Thyroid gland (tissue), 4 donors: ENCODE data around the gene FBXO2. TPM values are rescaled to one million over a fixed set of nuclear protein-coding genes. Genes with fewer than 3 reads are reported as not detected.

Source experiments
- DNase-seq, 2 donors: peaks; one replicate each; pipeline ENCODE4 v3.0.0-alpha.2; 2019
- H3K27ac ChIP-seq, 3 donors: fragments of 200-600 bp; sonication (generic); 1 replicate in 2 of 3; 2 replicates in 1 of 3; pipeline ENCODE4 v1.5.1; 2016 to 2019; ENCODE audit warnings: mild to moderate bottlenecking in 1 of 3, moderate library complexity in 1 of 3
- H3K27me3 ChIP-seq: fragments of 200-600 bp; sonication (generic); one replicate; pipeline ENCODE4 v1.5.1; 2019
- H3K36me3 ChIP-seq, 2 donors: fragments of 200-600 bp; sonication (generic); one replicate each; pipeline ENCODE4 v1.5.1; 2016 to 2019
- H3K4me1 ChIP-seq, 2 donors: fragments of 200-600 bp; sonication (generic); one replicate each; pipeline ENCODE4 v1.5.1; 2017 to 2019
- H3K4me3 ChIP-seq, 3 donors: fragments of 200-600 bp; sonication (generic); replicated peaks in 1 of 3; 1 replicate in 2 of 3; 2 replicates in 1 of 3; pipeline ENCODE4 v1.5.1; 2016; ENCODE audit warnings: mild to moderate bottlenecking in 1 of 3
- H3K9me3 ChIP-seq: fragments of 200-600 bp; sonication (generic); one replicate; pipeline ENCODE4 v1.5.1; 2017
- POLR2A ChIP-seq, 2 donors: fragments of 450-650 bp; IDR thresholded peaks; one replicate each; pipeline ENCODE4 v1.6.1; 2017; ENCODE audit warnings: antibody characterized with exemption in 2 of 2, mild to moderate bottlenecking in 2 of 2, moderate library complexity in 1 of 2
- WGBS, 2 donors: methylation state at CpG; one replicate each; pipeline ENCODE4 v1.1.5; 2017; 5-methylcytosine and 5-hydroxymethylcytosine counted together
- intact Hi-C: fragments of 100-400 bp; cut with DNase I; formaldehyde crosslinking; loops from one replicate; pipeline ENCODE4 v1.15.1; 2023
- total RNA-seq, 4 donors: library from RNA; depleted of rRNA; stranded (reverse); fragments of >200 nt; gene quantifications; one replicate each; pipeline ENCODE4 v1.2.3, GENCODE V29; 2016
- TF ChIP-seq, protein P1 (sequence below), 6 experiments: fragments of 200-600 bp in 3 of 6; fragments of 450-650 bp in 3 of 6; sonication (generic) in 3 of 6; IDR thresholded peaks; one replicate each; pipeline ENCODE4 v1.5.1; 2016 to 2019; ENCODE audit warnings: antibody characterized with exemption in 6 of 6, mild to moderate bottlenecking in 2 of 6, inconsistent platforms in 1 of 6, moderate library complexity in 1 of 6

Gene FBXO2
- total RNA-seq, 4 donors from 2014 or later = 4.3 to 9.9 (median 6.7) TPM

DNA sequence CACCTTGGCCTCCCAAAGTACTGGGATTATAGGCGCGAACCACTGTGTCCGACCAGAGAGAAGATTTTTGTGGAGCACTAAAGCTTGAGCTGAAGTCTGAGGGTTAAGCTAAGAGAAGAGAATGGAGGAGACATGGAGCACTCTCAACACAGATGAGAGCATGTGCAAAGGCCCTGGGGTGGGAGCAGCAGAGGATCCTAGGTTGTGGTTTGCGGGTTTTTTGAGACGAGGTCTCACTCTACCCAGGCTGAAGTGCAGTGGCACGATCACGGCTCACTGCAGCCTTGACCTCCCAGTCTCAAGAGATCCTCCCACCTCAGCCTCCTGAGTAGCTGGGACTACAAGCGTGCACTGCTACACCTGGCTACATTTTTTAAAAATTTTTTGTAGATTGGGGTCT is 30.5 kb downstream of the FBXO2 start:
- H3K4me3 ChIP-seq = no peak overlapping the region
- no peak for TF ChIP-seq POLR2A (IDR thresholded peaks at IDR 0.05)
- TF ChIP-seq, protein P1, sequence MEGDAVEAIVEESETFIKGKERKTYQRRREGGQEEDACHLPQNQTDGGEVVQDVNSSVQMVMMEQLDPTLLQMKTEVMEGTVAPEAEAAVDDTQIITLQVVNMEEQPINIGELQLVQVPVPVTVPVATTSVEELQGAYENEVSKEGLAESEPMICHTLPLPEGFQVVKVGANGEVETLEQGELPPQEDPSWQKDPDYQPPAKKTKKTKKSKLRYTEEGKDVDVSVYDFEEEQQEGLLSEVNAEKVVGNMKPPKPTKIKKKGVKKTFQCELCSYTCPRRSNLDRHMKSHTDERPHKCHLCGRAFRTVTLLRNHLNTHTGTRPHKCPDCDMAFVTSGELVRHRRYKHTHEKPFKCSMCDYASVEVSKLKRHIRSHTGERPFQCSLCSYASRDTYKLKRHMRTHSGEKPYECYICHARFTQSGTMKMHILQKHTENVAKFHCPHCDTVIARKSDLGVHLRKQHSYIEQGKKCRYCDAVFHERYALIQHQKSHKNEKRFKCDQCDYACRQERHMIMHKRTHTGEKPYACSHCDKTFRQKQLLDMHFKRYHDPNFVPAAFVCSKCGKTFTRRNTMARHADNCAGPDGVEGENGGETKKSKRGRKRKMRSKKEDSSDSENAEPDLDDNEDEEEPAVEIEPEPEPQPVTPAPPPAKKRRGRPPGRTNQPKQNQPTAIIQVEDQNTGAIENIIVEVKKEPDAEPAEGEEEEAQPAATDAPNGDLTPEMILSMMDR (IDR thresholded peaks at IDR 0.05) = no peak
- H3K36me3 ChIP-seq = no peaks in the 10 kb centered on the region
- DNase-seq = no peak
- 77 to 79% methylated on average over 8 of the region's 8 CpGs for WGBS, 2 donors
- intact Hi-C loops = no loop called here
- H3K4me1 ChIP-seq = no peaks in the 10 kb centered on the region
- no peaks in the 10 kb centered on the region for H3K27me3 ChIP-seq
- no peaks in the 10 kb centered on the region for H3K9me3 ChIP-seq
- H3K27ac ChIP-seq = no peak overlapping the region

DNA sequence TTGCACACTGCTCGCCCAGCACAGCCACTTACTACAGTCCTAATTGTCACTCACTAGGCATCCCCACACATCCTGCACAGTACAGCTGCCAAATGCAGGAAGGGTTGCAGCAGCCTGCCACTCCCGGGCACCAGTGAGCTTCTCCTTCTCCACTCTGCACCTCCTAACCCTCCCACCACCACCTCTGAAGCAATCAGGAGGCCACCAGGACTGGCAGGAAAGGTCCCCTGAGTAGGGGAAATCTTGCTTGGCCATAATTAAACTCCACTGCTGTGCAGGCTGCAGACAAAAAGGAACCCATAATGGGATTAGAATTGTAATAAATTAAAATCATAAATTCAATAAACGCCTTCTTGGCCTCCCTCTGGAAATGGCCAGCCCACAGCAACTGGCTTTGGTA is 31.8 kb downstream of the FBXO2 start:
- Histone ChIP-seq H3K27ac (no peak overlapping the region), H3K27me3 (no peaks in the 10 kb centered on the region), H3K36me3 (no peaks in the 10 kb centered on the region), H3K4me1 (no peaks in the 10 kb centered on the region), H3K4me3 (no peak overlapping the region), H3K9me3 (no peaks in the 10 kb centered on the region)
- TF ChIP-seq, protein P1 (IDR thresholded peaks at IDR 0.05) = no peak
- TF ChIP-seq POLR2A (IDR thresholded peaks at IDR 0.05) = no peak
- DNase-seq = no peak
- intact Hi-C loops = no loop called here
- WGBS, 2 donors = 43 to 79% methylated on average over 3 of the region's 3 CpGs

DNA sequence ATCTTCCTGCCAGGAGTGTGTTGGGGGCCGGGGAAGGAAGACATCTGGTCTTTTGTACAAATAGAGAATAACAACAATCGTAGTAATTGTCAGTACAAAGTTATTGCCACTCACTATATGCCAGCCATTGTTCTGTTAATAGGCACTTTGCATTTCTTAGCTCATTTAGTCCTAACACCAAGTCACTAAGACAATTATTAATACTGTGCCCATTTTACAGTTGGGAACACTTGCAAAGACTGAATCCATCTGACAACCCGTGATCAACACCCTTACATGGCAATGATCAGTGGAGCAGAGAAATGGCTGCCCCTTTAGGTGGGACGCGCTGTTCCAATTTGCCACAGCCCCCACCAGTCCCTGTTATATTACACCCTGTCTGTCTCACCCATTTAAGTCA is 33.3 kb downstream of the FBXO2 start:
- no peaks in the 10 kb centered on the region for H3K36me3 ChIP-seq
- intact Hi-C loops = no loop called here
- H3K4me3 ChIP-seq = no peak overlapping the region
- TF ChIP-seq POLR2A (IDR thresholded peaks at IDR 0.05) = no peak
- TF ChIP-seq, protein P1 (IDR thresholded peaks at IDR 0.05) = no peak
- H3K27ac ChIP-seq = no peak overlapping the region
- H3K9me3 ChIP-seq = no peaks in the 10 kb centered on the region
- H3K4me1 ChIP-seq = no peaks in the 10 kb centered on the region
- H3K27me3 ChIP-seq = no peaks in the 10 kb centered on the region
- 86% methylated on average over 5 of the region's 5 CpGs for WGBS, 2 donors
- DNase-seq = no peak

DNA sequence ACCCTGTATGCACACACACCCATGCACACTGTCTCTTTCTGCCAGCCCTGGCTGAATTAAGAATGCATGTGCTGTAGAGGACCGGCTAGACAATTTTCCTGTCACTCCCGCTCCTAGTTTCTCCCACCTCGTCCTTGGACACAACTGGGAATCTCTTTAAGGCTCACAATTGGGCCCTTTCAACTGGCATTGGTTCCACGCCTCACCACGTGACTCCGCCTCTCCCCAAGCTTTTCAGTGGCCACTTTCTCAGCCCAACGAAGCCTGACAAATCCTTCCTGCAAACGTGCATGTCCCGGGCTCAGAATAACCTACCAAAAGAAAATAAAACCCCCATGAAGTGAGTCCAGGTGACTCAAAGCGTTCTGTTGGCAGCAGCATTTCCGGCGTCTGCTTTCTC is 33.8 kb downstream of the FBXO2 start:
- no peak overlapping the region for H3K27ac ChIP-seq
- no peaks in the 10 kb centered on the region for H3K9me3 ChIP-seq
- H3K36me3 ChIP-seq = no peaks in the 10 kb centered on the region

DNA sequence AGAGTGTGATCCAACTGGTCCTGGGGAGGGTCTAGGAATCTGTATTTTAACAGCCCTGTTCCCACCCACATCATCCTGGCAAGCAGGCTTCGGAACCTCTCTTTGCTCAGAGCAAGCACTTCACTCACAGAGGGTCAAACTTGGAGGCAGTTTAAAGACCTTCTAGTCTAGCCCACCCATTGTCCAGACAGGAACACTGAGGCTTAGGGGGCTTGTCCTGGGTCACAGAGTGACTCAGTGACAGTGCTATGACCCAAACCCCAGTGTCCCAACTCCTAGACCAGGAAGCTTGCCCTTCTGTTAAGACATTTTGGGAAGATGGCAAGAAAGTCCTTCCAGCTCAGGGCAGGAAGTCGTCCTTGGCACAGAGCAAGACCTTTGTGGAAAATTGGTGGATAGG is 36.5 kb downstream of the FBXO2 start:
- TF ChIP-seq POLR2A (IDR thresholded peaks at IDR 0.05) = no peak
- TF ChIP-seq, protein P1 (IDR thresholded peaks at IDR 0.05) = no peak
- Histone ChIP-seq H3K27ac (no peak overlapping the region), H3K4me1 (no peaks in the 10 kb centered on the region), H3K4me3 (no peak overlapping the region), H3K36me3 (no peaks in the 10 kb centered on the region), H3K9me3 (no peaks in the 10 kb centered on the region), H3K27me3 (no peaks in the 10 kb centered on the region)
- intact Hi-C loops = no loop called here
- no peak for DNase-seq
- WGBS, 2 donors = 79 to 92% methylated on average over 2 of the region's 2 CpGs

More for the DNA sequence above, 33.8 kb downstream of the FBXO2 start:
- Histone ChIP-seq H3K27me3 (no peaks in the 10 kb centered on the region), H3K4me1 (no peaks in the 10 kb centered on the region), H3K4me3 (no peak overlapping the region)
- intact Hi-C loops = no loop called here
- no peak for TF ChIP-seq POLR2A (IDR thresholded peaks at IDR 0.05)
- TF ChIP-seq, protein P1 (IDR thresholded peaks at IDR 0.05) = no peak
- peak; percentile 14 to 28 for DNase-seq
- WGBS, 2 donors = 23 to 30% methylated on average over 12 of the region's 12 CpGs
